Esophagus muscularis mucosa (tissue), 3 donors: ENCODE measurements around the gene ACTRT3.

Source experiments
- CTCF ChIP-seq, 3 experiments: fragments of 200-600 bp in 2 of 3; fragments of 450-650 bp in 1 of 3; sonication (generic) in 2 of 3; IDR thresholded peaks; one replicate each; pipeline ENCODE4 v1.5.1; 2017 to 2019; ENCODE audit warnings: antibody characterized with exemption in 3 of 3, mild to moderate bottlenecking in 2 of 3, moderate library complexity in 1 of 3
- POLR2AphosphoS5 ChIP-seq, 2 donors: sonication (generic); formaldehyde crosslinking; IDR thresholded peaks; one replicate each; pipeline ENCODE4 v1.6.1; 2017; ENCODE audit warnings: antibody characterized with exemption in 2 of 2

- TF ChIP-seq CTCF (IDR thresholded peaks at IDR 0.05): peak; percentile 47 to 60 (median 56)
- no peak for TF ChIP-seq POLR2AphosphoS5 (IDR thresholded peaks at IDR 0.05)
Observed at GRCh38 chr3:169744366-169745054, 24.9 kb downstream of the ACTRT3 start.
